ENCODE data around the gene BCL2.

Gene BCL2

GRCh38 chr18:63158012-63158631 is 161.4 kb downstream of the BCL2 start:
- H3K4me2 ChIP-seq = peak overlapping the region; percentile 98
- H3K4me3 ChIP-seq (IDR thresholded peaks at IDR 0.05; ENCODE audit: insufficient read depth, low read depth, low read length) = no peak overlapping the region
- no peaks in the 10 kb centered on the region for H3K27me3 ChIP-seq (ENCODE audit: insufficient read depth, low read depth)
- H4K20me1 ChIP-seq (ENCODE audit: insufficient read depth) = no peaks in the 10 kb centered on the region
- H3K36me3 ChIP-seq (ENCODE audit: insufficient read depth) = no peaks in the 10 kb centered on the region
- H3K4me1 ChIP-seq (ENCODE audit: low read depth, poor library complexity, severe bottlenecking) = peaks cover 86% of the 10 kb centered on the region
- no peak overlapping the region for H2AFZ ChIP-seq (ENCODE audit: low read depth)
- H3K79me2 ChIP-seq (ENCODE audit: insufficient read depth, low read depth) = peaks cover 30% of the 10 kb centered on the region; the same call in 1 of the 2 replicates
- no peak for TF ChIP-seq CTCF (conservative IDR thresholded peaks at IDR 0.05; ENCODE audit: low read depth, low read length)
- peak overlapping the region; percentile 67 for H3K9ac ChIP-seq
- peak overlapping the region; percentile 94 for H3K27ac ChIP-seq

GRCh38 chr18:63157293-63158011 is 162.1 kb downstream of the BCL2 start:
- H3K79me2 ChIP-seq (ENCODE audit: insufficient read depth, low read depth) = peaks cover 25% of the 10 kb centered on the region; the same call in 1 of the 2 replicates
- H3K27ac ChIP-seq = peak overlapping the region; percentile 94
- H3K4me2 ChIP-seq = peak overlapping the region; percentile 98
- H3K36me3 ChIP-seq (ENCODE audit: insufficient read depth) = no peaks in the 10 kb centered on the region
- H3K9ac ChIP-seq = peak overlapping the region; percentile 67
- peaks cover 80% of the 10 kb centered on the region for H3K4me1 ChIP-seq (ENCODE audit: low read depth, poor library complexity, severe bottlenecking)
- no peaks in the 10 kb centered on the region for H3K27me3 ChIP-seq (ENCODE audit: insufficient read depth, low read depth)
- no peak overlapping the region for H3K4me3 ChIP-seq (IDR thresholded peaks at IDR 0.05; ENCODE audit: insufficient read depth, low read depth, low read length)
- no peaks in the 10 kb centered on the region for H4K20me1 ChIP-seq (ENCODE audit: insufficient read depth)
- peak overlapping the region; percentile 8; the same call in 1 of the 2 replicates for H2AFZ ChIP-seq (ENCODE audit: low read depth)
- no peak for TF ChIP-seq CTCF (conservative IDR thresholded peaks at IDR 0.05; ENCODE audit: low read depth, low read length)

- H2AFZ ChIP-seq (ENCODE audit: low read depth) = no peak overlapping the region
- peak overlapping the region; percentile 67; the same call in 1 of the 2 replicates for H3K9ac ChIP-seq
- no peak overlapping the region for H3K4me3 ChIP-seq (IDR thresholded peaks at IDR 0.05; ENCODE audit: insufficient read depth, low read depth, low read length)
- H3K79me2 ChIP-seq (ENCODE audit: insufficient read depth, low read depth) = peaks cover 25% of the 10 kb centered on the region; the same call in 1 of the 2 replicates
- peaks cover 69% of the 10 kb centered on the region for H3K4me1 ChIP-seq (ENCODE audit: low read depth, poor library complexity, severe bottlenecking)
- no peaks in the 10 kb centered on the region for H3K27me3 ChIP-seq (ENCODE audit: insufficient read depth, low read depth)
- TF ChIP-seq CTCF (conservative IDR thresholded peaks at IDR 0.05; ENCODE audit: low read depth, low read length) = no peak
- H3K36me3 ChIP-seq (ENCODE audit: insufficient read depth) = no peaks in the 10 kb centered on the region
- no peaks in the 10 kb centered on the region for H4K20me1 ChIP-seq (ENCODE audit: insufficient read depth)
- H3K4me2 ChIP-seq = peak overlapping the region; percentile 98
- H3K27ac ChIP-seq = peak overlapping the region; percentile 94
Measured at GRCh38 chr18:63155910-63156773, 163.4 kb downstream of the BCL2 start.

GRCh38 chr18:63155169-63155852 is 164.3 kb downstream of the BCL2 start:
- peaks cover 65% of the 10 kb centered on the region for H3K4me1 ChIP-seq (ENCODE audit: low read depth, poor library complexity, severe bottlenecking)
- H2AFZ ChIP-seq (ENCODE audit: low read depth) = no peak overlapping the region
- H4K20me1 ChIP-seq (ENCODE audit: insufficient read depth) = no peaks in the 10 kb centered on the region
- H3K4me3 ChIP-seq (IDR thresholded peaks at IDR 0.05; ENCODE audit: insufficient read depth, low read depth, low read length) = no peak overlapping the region
- peaks cover 21% of the 10 kb centered on the region; the same call in 1 of the 2 replicates for H3K79me2 ChIP-seq (ENCODE audit: insufficient read depth, low read depth)
- H3K36me3 ChIP-seq (ENCODE audit: insufficient read depth) = no peaks in the 10 kb centered on the region
- no peaks in the 10 kb centered on the region for H3K27me3 ChIP-seq (ENCODE audit: insufficient read depth, low read depth)
- TF ChIP-seq CTCF (conservative IDR thresholded peaks at IDR 0.05; ENCODE audit: low read depth, low read length) = peak; percentile 85
- H3K27ac ChIP-seq = peak overlapping the region; percentile 94; the same call in 1 of the 2 replicates
- peak overlapping the region; percentile 98; the same call in 1 of the 2 replicates for H3K4me2 ChIP-seq
- no peak overlapping the region; the same call in 1 of the 2 replicates for H3K9ac ChIP-seq

Data from KMS-11 (cell line).